GM18498 (cell line): Measurements from ENCODE around the gene FADS2.

ENCODE experiments used
- ATAC-seq: cut with Tn5 transposase; IDR thresholded peaks from one replicate; pipeline ENCODE4 v1.9.1; 2021; ENCODE audit warnings: mild to moderate bottlenecking, moderate library complexity; ENCODE audit not compliant: unreplicated experiment

The FADS2 gene

GRCh38 chr11:61827571-61828378 is at the start of gene FADS2:
Gene FADS2, plus strand, starts transcription at chr11:61828300. Its CDS starts 91 bp downstream, at chr11:61828391.
- peak; percentile 74 for ATAC-seq

DNA sequence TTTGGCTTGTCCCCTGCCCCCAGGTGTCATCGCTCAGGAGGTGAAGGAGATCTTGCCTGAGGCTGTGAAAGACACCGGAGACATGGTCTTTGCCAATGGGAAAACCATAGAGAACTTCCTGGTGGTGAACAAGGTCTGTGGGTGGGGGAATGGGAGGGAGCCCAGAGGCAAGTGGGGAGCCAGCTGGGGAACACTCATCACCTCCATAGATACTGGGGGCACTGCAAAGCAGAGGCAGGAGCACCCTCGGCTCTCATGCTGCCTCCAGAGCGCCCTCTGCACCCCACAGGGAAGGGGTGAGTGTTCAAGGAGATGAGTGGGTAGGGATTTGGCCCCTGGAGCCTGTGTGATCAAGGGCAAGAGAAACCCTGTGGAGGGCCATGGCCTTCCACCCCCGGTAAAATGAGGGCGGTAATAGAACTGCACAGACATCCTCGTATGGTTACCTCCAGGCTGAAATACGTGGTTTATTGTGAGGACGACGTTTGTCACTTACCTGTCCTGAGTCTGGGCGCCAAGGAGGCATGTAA is 49.7 kb upstream of the FADS2 start:
- ATAC-seq = no peak

DNA sequence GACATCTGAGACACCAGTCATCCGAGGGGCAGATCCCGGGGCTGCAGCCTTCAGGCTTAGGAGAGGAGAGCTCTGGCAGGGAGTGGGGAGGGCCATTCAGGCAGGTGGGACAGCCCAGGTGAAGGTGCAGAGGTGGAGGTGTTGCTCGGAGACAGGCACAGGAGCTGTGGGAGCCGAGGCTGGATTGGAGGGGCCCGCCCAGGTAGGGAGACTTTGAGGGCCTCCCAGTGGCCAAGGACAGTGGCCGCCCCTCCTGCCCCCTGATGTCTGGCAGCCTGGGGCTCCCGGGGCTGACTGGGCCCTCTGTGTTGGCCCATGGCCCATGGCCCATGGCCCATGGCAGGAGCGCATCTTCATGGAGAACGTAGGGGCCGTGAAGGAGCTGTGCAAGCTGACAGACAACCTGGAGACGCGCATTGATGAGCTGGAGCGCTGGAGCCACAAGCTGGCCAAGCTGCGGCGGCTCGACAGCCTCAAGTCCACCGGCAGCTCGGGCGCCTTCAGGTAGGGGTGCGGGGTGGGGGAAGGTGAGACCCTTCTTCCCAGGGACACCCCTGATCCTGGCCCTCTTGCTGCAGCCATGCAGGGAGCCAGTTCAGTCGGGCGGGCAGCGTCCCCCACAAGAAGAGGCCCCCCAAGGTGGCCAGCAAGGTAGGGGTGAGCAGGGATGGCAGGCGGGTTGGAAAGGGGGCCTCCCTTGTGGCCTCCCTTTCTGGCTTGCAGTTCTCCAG is 49.0 kb upstream of the FADS2 start:
- ATAC-seq = no peak

DNA sequence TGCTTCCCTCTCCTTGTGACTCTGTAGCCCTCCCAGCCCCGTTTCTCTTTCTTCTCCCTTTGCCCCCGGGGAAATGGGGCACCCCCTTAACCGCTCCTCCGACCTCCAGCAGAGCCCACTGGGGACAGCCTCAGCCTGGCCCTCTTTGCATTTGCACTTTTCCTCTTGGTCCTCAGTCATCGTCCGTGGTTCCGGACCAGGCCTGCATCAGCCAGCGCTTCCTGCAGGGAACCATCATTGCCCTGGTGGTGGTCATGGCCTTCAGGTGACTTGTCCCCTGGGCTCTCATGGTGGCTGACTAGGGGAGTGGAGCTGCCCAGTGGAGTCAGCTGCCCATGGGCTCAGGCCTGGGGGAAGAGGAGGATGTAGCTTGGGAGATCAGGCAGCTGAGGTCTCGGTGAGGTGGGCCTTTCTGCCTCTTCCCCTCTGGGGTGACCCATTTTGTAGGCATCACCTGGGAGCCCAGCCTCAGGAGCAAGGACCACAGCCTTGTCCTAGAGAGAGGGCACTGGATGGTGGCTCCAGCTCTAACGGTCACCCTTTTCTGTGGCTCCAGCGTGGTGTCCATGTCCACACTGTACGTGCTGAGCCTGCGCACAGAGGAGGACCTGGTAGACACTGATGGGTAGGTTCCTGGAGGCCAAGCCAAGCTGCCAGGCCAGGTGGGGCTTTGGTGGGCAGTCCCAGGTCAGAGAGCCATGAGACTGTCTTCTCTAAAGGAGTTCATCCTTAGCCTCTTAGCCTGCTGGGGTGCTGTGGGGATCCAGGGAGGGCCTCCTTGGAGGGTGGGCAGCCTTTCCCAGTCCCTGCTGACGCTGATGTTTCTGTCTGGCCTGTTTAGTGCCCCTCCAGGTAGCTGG is 48.2 kb upstream of the FADS2 start:
- no peak for ATAC-seq

DNA sequence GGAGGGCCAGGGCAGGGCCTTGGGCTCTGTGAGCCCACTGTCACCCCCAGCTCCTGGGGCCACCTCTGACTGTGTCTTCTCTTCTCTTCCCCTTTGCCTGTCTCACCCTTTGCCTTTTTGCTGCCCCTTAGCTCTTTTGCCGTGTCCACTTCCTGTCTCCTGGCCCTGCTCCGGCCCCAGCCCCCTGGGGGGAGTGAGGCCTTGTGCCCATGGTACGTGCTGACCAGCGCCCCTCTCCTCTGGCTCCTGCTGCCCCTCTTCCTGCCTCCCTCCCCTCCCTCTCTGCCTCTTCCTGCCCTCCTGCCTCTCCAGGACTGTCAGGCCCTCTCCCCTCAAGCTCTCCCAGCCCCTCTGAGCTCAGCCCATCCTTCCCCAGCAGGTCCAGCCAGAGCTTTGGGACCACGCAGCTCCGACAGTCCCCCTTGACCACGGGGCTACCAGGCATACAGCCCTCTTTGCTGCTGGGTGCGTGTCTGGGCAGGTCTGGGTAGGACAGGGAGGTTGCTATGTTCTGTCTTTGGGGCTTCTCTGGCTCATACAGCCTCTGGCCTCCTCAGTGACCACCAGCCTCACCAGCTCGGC is 47.4 kb upstream of the FADS2 start:
- no peak for ATAC-seq

GRCh38 chr11:61781585-61781984 is 46.5 kb upstream of the FADS2 start:
- no peak for ATAC-seq

GRCh38 chr11:61782299-61782698 is 45.8 kb upstream of the FADS2 start:
- ATAC-seq = no peak

DNA sequence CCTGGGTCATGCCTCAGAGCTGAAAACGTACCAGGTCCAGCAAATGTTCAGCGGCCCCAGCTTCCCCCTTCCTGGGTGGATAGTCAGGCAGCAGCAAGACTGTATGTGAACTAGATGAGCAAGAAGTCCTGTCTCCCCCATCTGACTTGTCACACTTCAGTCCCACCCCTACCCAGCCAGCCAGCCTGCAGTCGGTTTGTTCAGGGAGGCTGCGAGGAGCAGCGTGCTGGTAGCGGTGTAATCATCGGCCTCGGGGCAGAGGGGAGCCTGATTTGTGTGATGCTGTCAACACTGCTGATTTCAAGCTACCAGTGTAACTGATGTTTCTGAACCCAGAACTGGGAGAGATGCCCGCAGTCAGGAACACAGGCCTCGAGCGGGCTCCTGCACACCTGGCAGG is 45.3 kb upstream of the FADS2 start:
- ATAC-seq = no peak

GRCh38 chr11:61783717-61784505 is 44.2 kb upstream of the FADS2 start:
- no peak for ATAC-seq

- no peak for ATAC-seq
Observed at GRCh38 chr11:61784506-61784805, 43.6 kb upstream of the FADS2 start.

- ATAC-seq = no peak
Observed at GRCh38 chr11:61785837-61786402, 42.2 kb upstream of the FADS2 start.

- no peak for ATAC-seq
Observed at GRCh38 chr11:61787928-61788491, 40.1 kb upstream of the FADS2 start.

GRCh38 chr11:61791737-61792309 is 36.3 kb upstream of the FADS2 start:
- peak; percentile 33 for ATAC-seq

DNA sequence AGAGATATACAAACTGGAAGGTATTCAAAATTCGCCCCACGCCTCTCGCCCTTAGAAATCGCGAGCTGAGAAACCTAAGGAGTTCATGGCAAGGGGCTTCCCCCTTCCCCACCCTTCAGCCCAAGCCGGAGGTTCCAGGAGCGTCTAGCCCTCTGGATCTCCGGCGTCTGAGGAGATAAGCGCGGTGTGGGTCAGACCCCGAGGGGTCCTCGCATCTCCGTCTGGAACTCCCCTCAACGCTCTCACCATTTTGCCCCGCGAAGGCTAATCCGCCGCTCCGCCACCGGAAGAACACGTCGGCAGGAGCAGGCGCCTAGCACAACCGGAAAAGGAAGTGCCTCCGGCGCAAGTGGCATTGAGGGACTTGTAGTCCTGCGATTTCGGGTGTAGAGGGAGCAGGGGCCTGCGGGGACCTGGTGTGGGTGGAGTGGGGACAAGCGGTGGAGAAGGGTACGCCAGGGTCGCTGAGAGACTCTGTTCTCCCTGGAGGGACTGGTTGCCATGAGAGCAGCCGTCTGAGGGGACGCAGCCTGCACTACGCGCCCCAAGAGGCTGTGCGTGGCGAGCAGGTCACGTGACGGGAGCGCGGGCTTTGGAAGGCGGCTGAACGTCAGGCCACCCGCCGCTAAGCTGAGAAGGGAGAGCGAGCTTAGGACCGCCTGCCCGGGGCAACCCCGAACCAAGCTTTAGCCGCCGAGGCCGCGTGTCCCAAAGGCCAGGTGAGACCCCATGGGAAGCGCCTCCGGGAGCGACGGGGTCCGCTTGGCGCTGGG is 35.6 kb upstream of the FADS2 start, which contains the start of the genes FEN1 and TMEM258:
Gene FEN1, plus strand, starts transcription at position 602 of the 773 bp plus-strand sequence. CDS start 2,451 bp downstream, outside the sequence.
Gene TMEM258, minus strand, starts transcription at position 290 of the 773 bp plus-strand sequence. Its CDS starts 41 bp downstream, at position 249.
- peak; percentile 84 for ATAC-seq

DNA sequence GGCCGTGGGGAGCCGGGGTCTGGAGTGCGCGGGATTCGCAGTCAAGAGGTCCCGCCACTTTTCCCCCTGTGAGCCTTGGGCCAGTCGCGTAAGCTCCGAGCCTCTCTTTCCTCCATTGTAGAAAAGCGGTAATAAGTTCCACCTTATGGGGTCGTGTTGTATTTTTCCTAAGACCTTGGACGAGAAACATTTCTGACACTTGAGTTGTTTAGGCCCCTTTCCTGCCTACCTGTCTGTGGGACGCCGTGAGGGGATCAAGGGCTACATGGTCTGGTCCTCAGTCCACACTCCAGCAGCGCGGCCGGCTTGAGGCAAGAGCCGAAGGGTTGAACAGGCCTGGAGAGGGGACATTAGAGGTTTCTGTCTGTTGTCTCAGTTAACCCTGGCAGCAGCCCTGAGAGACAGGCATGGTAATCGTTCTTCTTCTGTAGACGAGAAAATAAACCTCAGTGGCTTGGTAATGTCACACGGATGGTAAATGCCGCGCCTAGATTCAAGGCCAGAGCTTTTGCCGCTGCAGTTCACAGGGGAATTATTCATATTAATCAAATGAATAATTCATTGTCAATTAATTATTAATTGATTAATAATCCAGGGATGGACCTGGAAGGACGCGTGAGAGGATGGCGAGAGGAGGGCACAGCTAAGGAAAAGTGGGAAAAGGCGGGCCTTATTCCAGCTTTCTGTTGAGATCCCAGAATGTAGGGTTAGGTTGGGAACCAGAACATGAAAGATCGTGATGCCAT is 34.8 kb upstream of the FADS2 start:
- peak; percentile 9 for ATAC-seq

- no peak for ATAC-seq
Observed at GRCh38 chr11:61793829-61794204, 34.3 kb upstream of the FADS2 start.

- ATAC-seq = no peak
Observed at GRCh38 chr11:61794579-61794978, 33.5 kb upstream of the FADS2 start.
